ENCODE data around the gene PDCD1LG2.
"Not testable (repeated sequence)": the region's sequence is repeated elsewhere in the genome, so short reads cannot be mapped to it uniquely, and the experiment has no call there.

Gene PDCD1LG2

GRCh38 chr9:5494765-5495164, 15.6 kb upstream of the PDCD1LG2 start:
- DNase-seq: not testable (repeated sequence)

GRCh38 chr9:5499157-5499556, 11.2 kb upstream of the PDCD1LG2 start:
- DNase-seq: no peak

DNA sequence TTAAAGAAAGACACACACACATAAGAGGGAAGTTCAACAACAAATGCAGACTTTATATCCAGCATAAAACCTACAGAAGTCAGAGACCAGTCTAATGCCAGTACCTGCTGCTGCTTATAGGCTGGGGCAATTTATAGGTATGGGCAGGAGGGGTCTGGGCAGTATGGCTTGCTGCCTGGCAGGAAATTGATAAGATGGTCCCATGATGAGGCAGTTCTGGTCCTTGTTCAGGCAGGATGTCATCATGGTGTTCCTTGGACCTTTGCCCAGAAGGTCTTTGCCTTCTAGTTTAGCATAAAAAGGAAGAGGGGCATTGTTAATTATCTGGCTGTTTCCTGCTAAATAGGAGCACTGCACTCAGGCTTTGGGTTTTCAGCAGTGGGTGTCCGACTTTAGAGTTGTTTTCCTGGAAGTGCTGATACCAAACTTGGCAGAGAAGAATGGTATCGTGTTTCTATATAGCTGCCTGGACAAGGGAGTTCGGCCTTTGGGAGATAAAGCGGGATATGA, 10.4 kb upstream of the PDCD1LG2 start:
- peak; percentile 10 for DNase-seq

- no peak for DNase-seq
Measured at GRCh38 chr9:5500441-5501235, 9.7 kb upstream of the PDCD1LG2 start.

GRCh38 chr9:5502553-5502952, 7.8 kb upstream of the PDCD1LG2 start:
- DNase-seq: no peak

- DNase-seq: peak; percentile 81
Measured at GRCh38 chr9:5509573-5509972, 758 bp upstream of the PDCD1LG2 start.

DNA sequence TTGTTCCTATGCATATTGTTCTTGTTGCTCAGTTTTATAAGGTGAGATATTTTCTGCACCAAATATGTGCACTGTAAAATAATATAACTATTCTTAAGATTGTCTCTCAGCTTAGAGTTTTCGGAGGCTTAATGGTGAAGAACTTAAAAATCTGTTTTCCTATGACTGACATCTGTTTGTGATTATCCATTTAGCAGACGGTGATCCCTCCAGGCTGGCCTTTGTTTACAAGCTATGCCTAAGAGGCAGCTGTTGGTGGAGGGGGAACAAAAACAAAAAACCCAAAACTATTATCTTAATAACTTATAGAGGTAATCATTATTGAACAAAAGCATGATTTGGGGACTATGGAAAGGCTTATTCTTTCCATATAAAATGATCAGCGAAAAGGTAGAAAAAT, 658 bp downstream of the PDCD1LG2 start:
- no peak for DNase-seq

GRCh38 chr9:5511476-5511875, 1.1 kb downstream of the PDCD1LG2 start:
- no peak for DNase-seq

GRCh38 chr9:5511935-5512580, 1.7 kb downstream of the PDCD1LG2 start:
- DNase-seq: no peak

DNA sequence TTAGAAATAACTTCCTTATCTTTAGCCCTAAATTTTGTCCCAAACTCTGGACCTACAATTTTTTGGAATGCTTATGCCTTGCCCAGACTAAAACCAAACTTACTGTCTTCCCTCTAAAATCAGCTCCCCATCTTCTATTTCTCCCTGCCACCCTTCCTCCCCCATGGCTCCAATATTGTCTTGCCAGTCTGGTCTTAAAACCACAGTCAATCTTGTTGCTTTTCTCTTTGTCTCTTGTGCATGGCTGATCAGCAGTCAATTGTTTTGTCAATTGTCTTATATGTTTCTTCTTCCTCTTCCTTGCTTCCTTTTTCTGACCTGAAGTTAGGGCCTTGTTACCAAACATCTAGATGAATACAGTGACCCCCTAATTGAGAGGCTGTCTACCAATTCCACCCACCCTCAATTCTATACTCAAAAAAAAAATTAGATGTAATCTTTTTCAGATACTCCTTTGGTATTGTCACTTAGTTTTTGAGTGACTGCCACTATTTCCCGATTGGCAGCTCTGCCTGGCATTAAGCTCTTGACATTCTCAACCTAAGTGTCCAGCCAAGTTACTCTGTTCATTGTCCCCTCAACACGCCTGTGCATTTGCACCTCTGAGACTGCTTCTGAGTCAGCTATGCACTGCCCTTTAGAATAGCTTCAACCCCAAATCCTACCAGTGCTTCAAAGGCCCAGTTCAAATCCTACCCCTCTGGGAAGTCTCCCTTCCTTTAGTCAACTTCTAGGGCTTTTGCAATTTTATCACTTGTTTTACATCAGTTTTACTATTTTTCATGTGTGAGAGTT, 2.5 kb downstream of the PDCD1LG2 start:
- DNase-seq: no peak

DNA sequence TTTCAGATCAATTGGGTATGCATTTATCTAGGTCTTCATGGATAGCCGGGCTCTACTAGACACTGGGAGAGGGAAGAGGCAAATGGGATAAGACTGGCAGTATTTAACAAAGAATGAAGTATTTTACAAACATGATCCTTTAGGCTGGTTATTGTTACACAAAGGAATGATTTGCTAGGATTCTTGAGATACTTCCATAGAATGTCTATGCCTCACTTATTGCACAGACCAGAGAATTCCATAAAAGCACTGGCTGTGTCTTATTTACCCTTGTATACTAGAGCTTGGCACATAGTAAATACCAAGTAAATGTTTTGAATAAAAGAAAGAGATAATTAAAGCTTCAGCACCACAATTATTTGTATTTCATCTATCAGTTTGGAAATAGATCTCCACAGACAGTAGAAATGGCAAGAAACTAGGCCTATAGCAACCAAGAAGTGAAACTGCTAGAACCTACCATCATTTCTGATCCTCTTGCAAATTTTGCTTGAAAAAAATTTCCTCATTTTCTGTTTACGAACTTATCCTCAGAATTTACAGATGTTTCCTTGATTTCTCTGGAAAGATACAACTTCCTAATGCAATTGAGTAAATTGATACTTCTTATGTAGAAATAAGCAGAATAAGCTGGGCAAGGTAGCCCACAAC, 3.8 kb downstream of the PDCD1LG2 start:
- no peak for DNase-seq

- DNase-seq: no peak
Measured at GRCh38 chr9:5514617-5515260, 4.4 kb downstream of the PDCD1LG2 start.

GRCh38 chr9:5515261-5515650, 4.9 kb downstream of the PDCD1LG2 start:
- no peak for DNase-seq

DNA sequence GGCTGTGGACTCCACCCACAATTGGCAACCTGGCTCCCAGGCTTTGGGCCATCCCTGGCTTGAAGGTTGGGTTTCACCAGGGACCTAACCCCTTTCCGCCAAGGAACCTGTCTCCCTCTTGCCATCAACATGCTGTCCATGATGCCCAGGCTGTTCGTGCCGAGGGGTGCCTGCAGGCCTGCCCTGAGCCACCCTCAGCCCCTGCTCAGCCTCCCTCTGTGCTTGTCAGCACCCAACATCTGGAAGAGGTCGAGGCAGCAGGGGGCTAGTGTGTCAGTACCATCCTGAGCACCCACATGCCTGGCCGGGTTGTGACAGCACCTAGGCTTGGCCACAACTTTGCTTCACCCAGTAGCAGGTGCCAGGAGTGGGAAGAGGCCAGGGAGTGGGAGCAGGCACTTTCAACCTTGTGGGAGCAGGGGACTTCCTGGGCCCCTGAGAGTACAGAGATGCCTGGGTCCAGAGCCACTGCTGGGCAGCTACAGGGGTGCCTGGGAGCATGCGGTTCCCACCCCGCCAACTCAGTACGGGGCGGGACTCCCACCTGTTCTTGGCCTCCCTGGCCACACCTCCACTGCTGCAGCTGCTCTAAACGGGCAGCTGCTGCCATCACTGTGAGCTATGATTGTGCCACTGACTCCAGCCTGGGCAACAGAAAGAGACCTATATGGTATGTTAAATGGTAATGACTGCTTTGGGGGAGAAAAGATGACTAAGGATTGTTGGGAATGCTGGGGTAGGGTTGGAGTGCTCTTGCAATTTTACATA, 6.3 kb downstream of the PDCD1LG2 start:
- no peak for DNase-seq

- no peak for DNase-seq
Measured at GRCh38 chr9:5518171-5518936, 8.0 kb downstream of the PDCD1LG2 start.

DNA sequence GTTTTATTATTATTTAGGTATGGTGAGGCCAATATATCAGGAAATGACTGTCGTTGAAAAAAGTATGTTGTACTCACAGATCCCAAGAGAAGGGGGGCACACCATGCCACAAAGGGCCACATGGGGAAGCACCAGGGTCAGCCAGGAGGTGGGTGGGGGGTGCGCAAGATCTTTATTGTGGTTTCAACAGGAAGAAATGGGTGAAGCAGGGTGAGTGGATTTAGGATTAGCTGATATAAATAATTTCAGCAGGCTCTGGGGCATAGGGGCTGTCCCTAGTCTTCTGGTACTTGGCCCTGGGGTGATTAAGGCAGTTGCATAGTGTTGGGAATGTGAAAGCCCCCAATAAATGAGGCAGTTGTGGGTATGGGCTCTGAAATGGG, 8.6 kb downstream of the PDCD1LG2 start:
- no peak for DNase-seq

DNA sequence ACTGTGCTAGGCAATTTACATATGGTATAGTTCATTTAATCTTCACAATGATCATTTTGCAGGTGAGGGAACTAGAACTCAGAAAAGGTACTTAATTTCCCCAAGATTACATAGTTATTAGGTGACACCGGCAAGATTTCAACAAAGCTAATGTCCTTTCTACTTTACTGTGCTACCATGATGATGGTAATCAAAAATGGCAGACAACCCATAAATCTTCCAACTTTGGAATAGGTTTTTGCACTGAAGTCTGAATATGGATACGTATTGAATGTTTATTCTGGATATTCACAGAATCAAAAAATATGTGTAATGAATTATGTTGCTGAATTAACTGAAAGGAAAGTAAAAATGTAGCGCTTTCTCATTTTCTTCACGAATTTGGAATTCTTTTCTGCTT, 13.8 kb downstream of the PDCD1LG2 start:
- DNase-seq: no peak

DNA sequence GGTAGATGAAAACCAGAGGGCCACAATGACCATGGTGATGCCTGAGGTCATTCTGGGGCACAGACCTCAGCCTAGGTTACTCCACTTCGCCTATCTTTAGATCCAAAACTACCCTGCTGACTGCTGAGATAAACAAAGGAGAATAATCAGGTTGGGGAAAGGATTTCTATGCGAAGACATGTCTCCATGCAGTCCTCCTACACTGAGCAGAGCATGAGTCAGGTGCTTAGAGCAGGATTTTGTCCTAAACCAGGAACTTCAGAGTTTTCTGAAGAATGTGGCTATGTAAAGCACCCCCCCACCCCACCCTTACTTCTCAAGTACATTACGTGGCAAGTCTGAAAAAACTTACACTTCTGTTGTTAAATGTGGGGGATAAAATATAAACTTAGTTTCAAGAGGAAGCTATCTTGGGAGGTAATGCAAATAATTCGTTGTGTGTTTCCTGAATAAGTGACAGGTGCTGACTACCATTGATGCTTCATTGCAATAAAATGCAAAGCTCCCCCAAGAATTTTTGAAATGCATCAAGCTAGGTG, 19.4 kb downstream of the PDCD1LG2 start:
- DNase-seq: no peak

DNA sequence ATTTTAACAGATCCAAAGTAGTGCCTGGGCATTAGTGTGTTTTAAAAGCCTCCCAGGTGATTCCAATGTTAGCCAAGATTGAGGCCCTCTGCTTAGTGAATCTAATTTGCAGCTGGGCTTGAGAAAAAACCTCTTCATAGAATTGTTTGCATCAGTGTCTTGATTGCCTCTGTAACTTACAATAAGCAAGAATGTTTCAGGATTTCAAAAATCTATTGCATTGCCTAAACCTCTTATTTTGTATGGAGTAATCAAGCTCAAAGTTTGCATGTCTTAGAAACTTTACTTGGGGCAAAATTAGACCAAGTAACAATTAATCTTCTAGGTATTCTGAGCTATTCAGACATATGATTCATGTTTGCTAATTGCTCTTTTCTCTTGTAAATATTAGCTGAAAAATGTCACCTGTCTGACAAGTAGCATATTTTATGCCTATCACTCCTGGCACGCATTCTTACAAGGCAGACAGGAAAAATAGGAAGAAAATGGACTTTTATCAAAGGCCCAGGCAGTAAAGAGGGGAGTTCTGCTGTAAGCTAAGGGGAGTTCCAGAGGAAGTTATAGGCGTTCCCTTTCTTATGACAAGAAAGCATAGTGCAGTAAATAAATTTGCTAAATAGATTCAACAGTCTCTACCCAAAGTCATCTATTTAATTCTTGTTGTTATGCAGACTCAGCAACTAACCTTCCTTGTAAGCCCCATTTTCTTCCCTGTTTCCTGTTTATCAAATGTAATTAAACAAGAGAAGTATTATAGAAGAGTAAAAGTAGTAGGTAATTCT, 21.0 kb downstream of the PDCD1LG2 start:
- no peak for DNase-seq

- DNase-seq: no peak
Measured at GRCh38 chr9:5532306-5532705, 22.0 kb downstream of the PDCD1LG2 start.

Measured in amniotic stem cell (primary cell).